ENCODE results near the gene NPR3.

NPR3 gene

GRCh38 chr5:32765266-32765665 lies 54.1 kb downstream of the NPR3 start:
- Histone ChIP-seq H4K20me1 (ENCODE audit: insufficient read depth) (no peaks in the 10 kb centered on the region), H3K4me1 (ENCODE audit: low read depth, poor library complexity, severe bottlenecking) (no peaks in the 10 kb centered on the region), H3K4me3 (IDR thresholded peaks at IDR 0.05; ENCODE audit: insufficient read depth, low read depth, low read length) (no peak overlapping the region), H3K27ac (no peak overlapping the region), H3K36me3 (ENCODE audit: insufficient read depth) (no peaks in the 10 kb centered on the region), H3K79me2 (ENCODE audit: insufficient read depth, low read depth) (no peaks in the 10 kb centered on the region), H2AFZ (ENCODE audit: low read depth) (no peak overlapping the region), H3K27me3 (ENCODE audit: insufficient read depth, low read depth) (no peaks in the 10 kb centered on the region), H3K9ac (no peak overlapping the region), H3K4me2 (no peak overlapping the region)
- TF ChIP-seq, protein P1, sequence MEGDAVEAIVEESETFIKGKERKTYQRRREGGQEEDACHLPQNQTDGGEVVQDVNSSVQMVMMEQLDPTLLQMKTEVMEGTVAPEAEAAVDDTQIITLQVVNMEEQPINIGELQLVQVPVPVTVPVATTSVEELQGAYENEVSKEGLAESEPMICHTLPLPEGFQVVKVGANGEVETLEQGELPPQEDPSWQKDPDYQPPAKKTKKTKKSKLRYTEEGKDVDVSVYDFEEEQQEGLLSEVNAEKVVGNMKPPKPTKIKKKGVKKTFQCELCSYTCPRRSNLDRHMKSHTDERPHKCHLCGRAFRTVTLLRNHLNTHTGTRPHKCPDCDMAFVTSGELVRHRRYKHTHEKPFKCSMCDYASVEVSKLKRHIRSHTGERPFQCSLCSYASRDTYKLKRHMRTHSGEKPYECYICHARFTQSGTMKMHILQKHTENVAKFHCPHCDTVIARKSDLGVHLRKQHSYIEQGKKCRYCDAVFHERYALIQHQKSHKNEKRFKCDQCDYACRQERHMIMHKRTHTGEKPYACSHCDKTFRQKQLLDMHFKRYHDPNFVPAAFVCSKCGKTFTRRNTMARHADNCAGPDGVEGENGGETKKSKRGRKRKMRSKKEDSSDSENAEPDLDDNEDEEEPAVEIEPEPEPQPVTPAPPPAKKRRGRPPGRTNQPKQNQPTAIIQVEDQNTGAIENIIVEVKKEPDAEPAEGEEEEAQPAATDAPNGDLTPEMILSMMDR (conservative IDR thresholded peaks at IDR 0.05; ENCODE audit: low read depth, low read length), result no peak

GRCh38 chr5:32767948-32768467 lies 56.9 kb downstream of the NPR3 start:
- Histone ChIP-seq H2AFZ (ENCODE audit: low read depth) (no peak overlapping the region), H3K27ac (no peak overlapping the region), H3K4me2 (no peak overlapping the region), H3K79me2 (ENCODE audit: insufficient read depth, low read depth) (no peaks in the 10 kb centered on the region), H3K4me3 (IDR thresholded peaks at IDR 0.05; ENCODE audit: insufficient read depth, low read depth, low read length) (no peak overlapping the region), H3K36me3 (ENCODE audit: insufficient read depth) (no peaks in the 10 kb centered on the region), H3K4me1 (ENCODE audit: low read depth, poor library complexity, severe bottlenecking) (no peaks in the 10 kb centered on the region), H4K20me1 (ENCODE audit: insufficient read depth) (no peaks in the 10 kb centered on the region), H3K9ac (no peak overlapping the region), H3K27me3 (ENCODE audit: insufficient read depth, low read depth) (no peaks in the 10 kb centered on the region)
- TF ChIP-seq, protein P1 (conservative IDR thresholded peaks at IDR 0.05; ENCODE audit: low read depth, low read length), result no peak

GRCh38 chr5:32769711-32770110 lies 58.6 kb downstream of the NPR3 start:
- Histone ChIP-seq H3K4me3 (IDR thresholded peaks at IDR 0.05; ENCODE audit: insufficient read depth, low read depth, low read length) (no peak overlapping the region), H3K9ac (no peak overlapping the region), H3K27ac (no peak overlapping the region), H3K4me1 (ENCODE audit: low read depth, poor library complexity, severe bottlenecking) (no peaks in the 10 kb centered on the region), H3K79me2 (ENCODE audit: insufficient read depth, low read depth) (no peaks in the 10 kb centered on the region), H4K20me1 (ENCODE audit: insufficient read depth) (no peaks in the 10 kb centered on the region), H2AFZ (ENCODE audit: low read depth) (no peak overlapping the region), H3K4me2 (no peak overlapping the region), H3K27me3 (ENCODE audit: insufficient read depth, low read depth) (no peaks in the 10 kb centered on the region), H3K36me3 (ENCODE audit: insufficient read depth) (no peaks in the 10 kb centered on the region)
- TF ChIP-seq, protein P1 (conservative IDR thresholded peaks at IDR 0.05; ENCODE audit: low read depth, low read length), result no peak

DNA sequence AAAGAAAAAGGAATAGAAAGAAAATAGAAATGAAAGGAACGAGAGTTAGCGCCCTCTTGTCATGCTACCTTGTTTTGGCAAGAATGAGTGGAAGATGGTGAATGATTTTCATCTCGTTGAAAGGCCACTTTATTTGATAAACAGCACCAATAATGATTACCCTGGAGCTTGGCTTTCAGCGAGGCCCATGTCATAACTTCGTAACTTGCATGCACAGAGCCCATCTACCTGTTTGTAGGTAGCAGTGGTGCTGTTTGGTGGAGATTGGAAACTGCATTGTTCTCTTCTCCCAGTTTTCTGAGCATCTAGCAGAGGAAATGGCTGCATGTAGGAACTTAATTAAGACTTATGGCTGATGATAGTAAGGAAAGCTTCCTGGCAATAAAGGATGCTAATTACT lies 59.3 kb downstream of the NPR3 start:
- H3K9ac ChIP-seq, result no peak overlapping the region
- no peak overlapping the region for H3K4me3 ChIP-seq (IDR thresholded peaks at IDR 0.05; ENCODE audit: insufficient read depth, low read depth, low read length)
- H3K36me3 ChIP-seq (ENCODE audit: insufficient read depth), result no peaks in the 10 kb centered on the region
- no peaks in the 10 kb centered on the region for H4K20me1 ChIP-seq (ENCODE audit: insufficient read depth)
- no peaks in the 10 kb centered on the region for H3K27me3 ChIP-seq (ENCODE audit: insufficient read depth, low read depth)
- TF ChIP-seq, protein P1 (conservative IDR thresholded peaks at IDR 0.05; ENCODE audit: low read depth, low read length), result no peak
- H2AFZ ChIP-seq (ENCODE audit: low read depth), result no peak overlapping the region
- H3K27ac ChIP-seq, result no peak overlapping the region
- H3K79me2 ChIP-seq (ENCODE audit: insufficient read depth, low read depth), result no peaks in the 10 kb centered on the region
- no peak overlapping the region for H3K4me2 ChIP-seq
- H3K4me1 ChIP-seq (ENCODE audit: low read depth, poor library complexity, severe bottlenecking), result no peaks in the 10 kb centered on the region

Data from KMS-11 (cell line).